Bronchial epithelial cell (primary cell): ENCODE results near the gene GPR148. TPM values are rescaled to one million over a fixed set of nuclear protein-coding genes. Genes with fewer than 3 reads are reported as not detected.

ENCODE experiments used
- DNase-seq: peaks from one replicate; pipeline ENCODE4 v3.0.0-alpha.2; 2010; ENCODE audit warnings: low read depth
- FAIRE-seq: peaks from 2 replicates; lab custom pipeline; 2011; peaks lifted over from hg19 to GRCh38; lab: Jason Lieb, UNC
- H3K27me3 ChIP-seq: 2 replicates; pipeline ENCODE4 v1.5.1; 2011; ENCODE audit warnings: low read length; ENCODE audit not compliant: control insufficient read depth, insufficient read depth
- H3K36me3 ChIP-seq: 2 replicates; pipeline ENCODE4 v1.5.1; 2011; ENCODE audit warnings: low read length; ENCODE audit not compliant: control insufficient read depth, insufficient read depth
- H3K4me3 ChIP-seq: 2 replicates; pipeline ENCODE4 v1.5.1; 2011; ENCODE audit warnings: mild to moderate bottlenecking, low read depth, low read length, control low read depth
- CTCF ChIP-seq: IDR thresholded peaks from 2 replicates; pipeline ENCODE4 v1.5.1; 2011; ENCODE audit warnings: mild to moderate bottlenecking, moderate library complexity, low read length, control low read depth, inconsistent platforms; ENCODE audit not compliant: insufficient read depth, severe bottlenecking
- total RNA-seq: library from RNA; depleted of rRNA; stranded (reverse); fragments of >200 nt; gene quantifications from 2 replicates; pipeline ENCODE4 v1.2.1, GENCODE V29; 2014

GPR148 gene
- total RNA-seq, 1 donor from 2014 or later = not detected

GRCh38 chr2:130764821-130765115 lies 35.9 kb downstream of the GPR148 start:
- H3K27me3 ChIP-seq = no peaks in the 10 kb centered on the region

GRCh38 chr2:130765464-130765863 lies 36.6 kb downstream of the GPR148 start:
- Histone ChIP-seq H3K36me3 (no peaks in the 10 kb centered on the region), H3K27me3 (no peaks in the 10 kb centered on the region), H3K4me3 (no peak overlapping the region)
- DNase-seq (no peak), FAIRE-seq (peak; percentile 76)
- no peak for TF ChIP-seq CTCF

More at GRCh38 chr2:130764821-130765115, 35.9 kb downstream of the GPR148 start:
- H3K4me3 ChIP-seq = no peak overlapping the region
- DNase-seq (no peak), FAIRE-seq (no peak)
- no peaks in the 10 kb centered on the region for H3K36me3 ChIP-seq
- TF ChIP-seq CTCF = no peak

- FAIRE-seq (no peak), DNase-seq (no peak)
- no peak overlapping the region for H3K4me3 ChIP-seq
- no peaks in the 10 kb centered on the region for H3K27me3 ChIP-seq
- no peak for TF ChIP-seq CTCF
- no peaks in the 10 kb centered on the region for H3K36me3 ChIP-seq
These were observed 37.2 kb downstream of the GPR148 start for GRCh38 chr2:130766037-130766436.

- FAIRE-seq (no peak), DNase-seq (no peak)
- TF ChIP-seq CTCF = no peak
- no peak overlapping the region for H3K4me3 ChIP-seq
- H3K36me3 ChIP-seq = no peaks in the 10 kb centered on the region
- no peaks in the 10 kb centered on the region for H3K27me3 ChIP-seq
These were observed 38.0 kb downstream of the GPR148 start for GRCh38 chr2:130766711-130767407.

GRCh38 chr2:130767408-130767775 lies 38.5 kb downstream of the GPR148 start:
- no peak for DNase-seq
- no peak for FAIRE-seq
- Histone ChIP-seq H3K4me3 (no peak overlapping the region), H3K36me3 (no peaks in the 10 kb centered on the region), H3K27me3 (no peaks in the 10 kb centered on the region)
- peak; percentile 4 for TF ChIP-seq CTCF
